Measurements from ENCODE around the gene CCDC190.

Gene CCDC190, protein sequence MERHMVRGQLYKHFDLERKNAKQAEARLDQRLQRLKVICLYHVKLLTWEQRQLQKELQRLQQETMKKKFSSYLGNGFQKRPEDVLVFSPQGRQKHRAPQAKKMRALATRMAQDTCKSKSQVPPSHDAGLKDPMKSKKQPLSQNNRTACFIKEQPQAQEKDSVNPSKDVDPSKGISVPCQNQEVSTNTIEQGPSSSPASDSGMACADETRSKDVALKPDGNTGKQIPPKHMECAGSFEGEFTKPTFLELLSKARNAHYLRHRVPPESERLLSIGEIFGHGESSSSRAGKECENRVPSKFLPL

DNA sequence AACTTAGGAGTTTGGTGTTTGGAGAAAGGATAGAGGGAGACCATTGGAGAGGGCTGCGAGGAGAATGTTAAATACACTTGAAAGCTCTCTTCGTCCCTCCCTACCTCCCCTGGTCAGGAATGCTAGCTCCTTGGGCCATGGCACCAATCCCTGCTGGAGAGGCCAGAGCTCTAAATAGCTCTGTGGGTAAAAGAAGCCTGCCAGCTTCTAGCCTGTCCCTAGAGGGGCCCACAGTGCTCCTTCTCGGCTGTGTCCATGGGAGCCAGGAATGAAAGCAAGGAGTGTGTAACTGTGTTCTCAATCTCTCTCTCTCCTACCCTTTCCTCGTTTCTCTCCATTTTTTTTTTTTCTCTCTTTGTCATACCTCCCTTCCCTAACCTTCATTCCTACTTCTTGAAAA, at the start of gene CCDC190:
CCDC190 (minus strand) TSS at position 75 of the 400 bp plus-strand sequence. CDS start 1,529 bp downstream, outside the sequence.
- no peak within 1 kb of the TSS for H3K9ac ChIP-seq (ENCODE audit: insufficient read length, low read depth)
- H3K36me3 ChIP-seq (ENCODE audit: insufficient read depth, insufficient read length, low read length) = no peaks in the 10 kb centered on the region
- H3K4me1 ChIP-seq (ENCODE audit: insufficient read depth, insufficient read length) = no peaks in the 10 kb centered on the region
- H3K4me3 ChIP-seq (ENCODE audit: insufficient read length, low read depth) = no peak within 1 kb of the TSS
- no peaks in the 10 kb centered on the region for H3K9me3 ChIP-seq (ENCODE audit: insufficient read depth, low read length)
- TF ChIP-seq YY1 (IDR thresholded peaks at IDR 0.05; ENCODE audit: insufficient read depth, insufficient read length) = no peak
- no peak for TF ChIP-seq ZNF274 (IDR thresholded peaks at IDR 0.05; ENCODE audit: low read depth, low read length)
- no peak for TF ChIP-seq SUZ12 (IDR thresholded peaks at IDR 0.05; ENCODE audit: extremely low read depth, insufficient read depth, insufficient read length)
- no peaks in the 10 kb centered on the region for H3K27me3 ChIP-seq (ENCODE audit: insufficient read depth, insufficient read length)
- no peak for DNase-seq (ENCODE audit: low read depth, low spot score)

DNA sequence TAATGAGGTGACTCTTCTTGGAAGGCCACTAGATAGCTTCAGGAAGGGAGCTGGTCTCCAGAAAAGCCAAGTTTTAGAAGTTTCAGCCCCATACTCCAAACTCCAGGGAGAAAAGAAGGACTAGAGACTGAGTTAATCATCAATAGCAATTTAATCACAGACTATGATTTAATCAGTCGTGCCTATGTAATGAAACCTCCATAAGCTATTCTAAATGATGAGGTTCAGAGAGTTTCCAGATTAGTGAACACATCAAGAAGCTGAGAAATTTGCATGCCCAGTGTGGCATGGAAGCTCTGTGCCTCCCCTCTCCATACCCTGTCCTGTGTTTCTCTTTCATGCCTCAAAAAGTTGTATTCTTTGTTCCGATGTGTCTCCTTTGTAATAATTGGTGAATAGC, 49.2 kb upstream of the CCDC190 start:
- Histone ChIP-seq H3K36me3 (ENCODE audit: insufficient read depth, insufficient read length, low read length) (no peaks in the 10 kb centered on the region), H3K9ac (ENCODE audit: insufficient read length, low read depth) (no peak overlapping the region), H3K4me3 (ENCODE audit: insufficient read length, low read depth) (no peak overlapping the region), H3K4me1 (ENCODE audit: insufficient read depth, insufficient read length) (no peaks in the 10 kb centered on the region), H3K9me3 (ENCODE audit: insufficient read depth, low read length) (peaks cover 16% of the 10 kb centered on the region; the same call in 1 of the 2 replicates), H3K27me3 (ENCODE audit: insufficient read depth, insufficient read length) (no peaks in the 10 kb centered on the region)
- DNase-seq (ENCODE audit: low read depth, low spot score) = no peak
- TF ChIP-seq ZNF274 (IDR thresholded peaks at IDR 0.05; ENCODE audit: low read depth, low read length) (no peak), YY1 (IDR thresholded peaks at IDR 0.05; ENCODE audit: insufficient read depth, insufficient read length) (no peak), SUZ12 (IDR thresholded peaks at IDR 0.05; ENCODE audit: extremely low read depth, insufficient read depth, insufficient read length) (no peak)

DNA sequence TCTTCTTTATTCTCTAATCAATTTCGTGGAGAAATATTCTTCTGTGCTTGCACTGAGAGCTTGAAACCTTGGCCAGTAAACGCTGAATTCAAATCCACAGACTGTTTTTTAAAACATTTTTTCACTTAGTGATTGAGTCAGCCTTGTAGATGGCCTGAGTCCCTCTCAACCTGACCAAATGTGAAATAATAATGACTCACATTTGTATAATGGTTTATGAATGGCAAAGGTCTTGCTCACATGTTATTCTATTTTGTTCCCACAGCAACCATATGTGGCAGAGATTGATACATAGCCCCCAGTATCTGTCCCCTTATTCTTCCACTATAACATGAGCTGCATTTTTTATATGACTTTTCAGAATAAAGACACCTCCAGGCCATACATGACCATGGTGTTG, 47.8 kb upstream of the CCDC190 start:
- no peak for DNase-seq (ENCODE audit: low read depth, low spot score)
- no peak overlapping the region for H3K4me3 ChIP-seq (ENCODE audit: insufficient read length, low read depth)
- no peak for TF ChIP-seq ZNF274 (IDR thresholded peaks at IDR 0.05; ENCODE audit: low read depth, low read length)
- TF ChIP-seq YY1 (IDR thresholded peaks at IDR 0.05; ENCODE audit: insufficient read depth, insufficient read length) = no peak
- TF ChIP-seq SUZ12 (IDR thresholded peaks at IDR 0.05; ENCODE audit: extremely low read depth, insufficient read depth, insufficient read length) = no peak

DNA sequence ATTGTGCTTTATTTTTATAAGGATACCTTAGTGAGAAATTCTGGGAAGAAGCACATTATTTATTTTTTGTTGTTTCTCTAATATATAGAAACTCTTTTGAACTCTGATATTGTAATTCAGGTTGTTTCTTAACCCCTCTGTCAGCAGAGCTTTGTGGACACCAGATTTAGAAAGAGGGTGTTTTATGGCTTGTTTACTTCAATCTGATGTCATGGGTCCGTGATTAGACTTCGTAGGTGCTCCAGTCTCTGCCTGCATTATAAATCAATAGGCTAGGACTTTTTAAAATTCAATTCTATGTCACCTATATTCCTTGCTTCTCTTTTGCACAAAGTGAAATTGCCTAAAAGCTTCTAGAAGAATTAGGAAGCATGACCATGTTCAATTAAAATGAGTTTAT, 47.3 kb upstream of the CCDC190 start:
- no peak overlapping the region for H3K4me3 ChIP-seq (ENCODE audit: insufficient read length, low read depth)

More for the DNA sequence above, 47.8 kb upstream of the CCDC190 start:
- H3K4me1 ChIP-seq (ENCODE audit: insufficient read depth, insufficient read length) = no peaks in the 10 kb centered on the region
- H3K36me3 ChIP-seq (ENCODE audit: insufficient read depth, insufficient read length, low read length) = no peaks in the 10 kb centered on the region
- H3K27me3 ChIP-seq (ENCODE audit: insufficient read depth, insufficient read length) = no peaks in the 10 kb centered on the region
- peaks cover 16% of the 10 kb centered on the region; the same call in 1 of the 2 replicates for H3K9me3 ChIP-seq (ENCODE audit: insufficient read depth, low read length)
- no peak overlapping the region for H3K9ac ChIP-seq (ENCODE audit: insufficient read length, low read depth)

DNA sequence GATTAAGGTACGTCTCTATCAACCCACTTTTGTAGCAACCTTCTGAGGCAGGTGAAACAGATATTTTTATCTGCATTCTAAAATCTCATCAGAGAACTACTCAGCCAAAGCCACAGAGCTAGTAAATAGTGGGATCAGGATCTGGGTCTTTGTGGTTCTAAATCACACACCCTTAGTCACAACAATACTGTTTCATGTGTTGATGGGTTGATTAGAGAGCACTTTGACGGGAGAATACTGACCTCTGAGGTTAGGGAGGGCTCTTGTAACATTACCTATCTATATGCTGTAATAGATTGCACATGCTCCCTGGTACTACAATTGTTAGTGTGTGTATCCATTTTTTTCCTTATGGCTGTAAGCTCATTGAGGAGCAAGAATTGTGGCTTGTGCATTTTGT, 45.5 kb upstream of the CCDC190 start:
- 0 out of 2 replicates have a peak, but pooled peaks cover 2% of the 10 kb centered on the region for H3K9me3 ChIP-seq (ENCODE audit: insufficient read depth, low read length)
- DNase-seq (ENCODE audit: low read depth, low spot score) = no peak
- no peaks in the 10 kb centered on the region for H3K27me3 ChIP-seq (ENCODE audit: insufficient read depth, insufficient read length)
- H3K36me3 ChIP-seq (ENCODE audit: insufficient read depth, insufficient read length, low read length) = no peaks in the 10 kb centered on the region
- H3K4me3 ChIP-seq (ENCODE audit: insufficient read length, low read depth) = no peak overlapping the region
- TF ChIP-seq YY1 (IDR thresholded peaks at IDR 0.05; ENCODE audit: insufficient read depth, insufficient read length) = no peak
- no peak for TF ChIP-seq SUZ12 (IDR thresholded peaks at IDR 0.05; ENCODE audit: extremely low read depth, insufficient read depth, insufficient read length)
- no peak for TF ChIP-seq ZNF274 (IDR thresholded peaks at IDR 0.05; ENCODE audit: low read depth, low read length)
- H3K9ac ChIP-seq (ENCODE audit: insufficient read length, low read depth) = no peak overlapping the region
- no peaks in the 10 kb centered on the region for H3K4me1 ChIP-seq (ENCODE audit: insufficient read depth, insufficient read length)

More for the DNA sequence above, 47.3 kb upstream of the CCDC190 start:
- peaks cover 16% of the 10 kb centered on the region; the same call in 1 of the 2 replicates for H3K9me3 ChIP-seq (ENCODE audit: insufficient read depth, low read length)
- no peak for DNase-seq (ENCODE audit: low read depth, low spot score)
- no peaks in the 10 kb centered on the region for H3K27me3 ChIP-seq (ENCODE audit: insufficient read depth, insufficient read length)
- H3K36me3 ChIP-seq (ENCODE audit: insufficient read depth, insufficient read length, low read length) = no peaks in the 10 kb centered on the region
- H3K4me1 ChIP-seq (ENCODE audit: insufficient read depth, insufficient read length) = no peaks in the 10 kb centered on the region
- no peak overlapping the region for H3K9ac ChIP-seq (ENCODE audit: insufficient read length, low read depth)
- TF ChIP-seq YY1 (IDR thresholded peaks at IDR 0.05; ENCODE audit: insufficient read depth, insufficient read length) = no peak
- no peak for TF ChIP-seq SUZ12 (IDR thresholded peaks at IDR 0.05; ENCODE audit: extremely low read depth, insufficient read depth, insufficient read length)
- TF ChIP-seq ZNF274 (IDR thresholded peaks at IDR 0.05; ENCODE audit: low read depth, low read length) = no peak

DNA sequence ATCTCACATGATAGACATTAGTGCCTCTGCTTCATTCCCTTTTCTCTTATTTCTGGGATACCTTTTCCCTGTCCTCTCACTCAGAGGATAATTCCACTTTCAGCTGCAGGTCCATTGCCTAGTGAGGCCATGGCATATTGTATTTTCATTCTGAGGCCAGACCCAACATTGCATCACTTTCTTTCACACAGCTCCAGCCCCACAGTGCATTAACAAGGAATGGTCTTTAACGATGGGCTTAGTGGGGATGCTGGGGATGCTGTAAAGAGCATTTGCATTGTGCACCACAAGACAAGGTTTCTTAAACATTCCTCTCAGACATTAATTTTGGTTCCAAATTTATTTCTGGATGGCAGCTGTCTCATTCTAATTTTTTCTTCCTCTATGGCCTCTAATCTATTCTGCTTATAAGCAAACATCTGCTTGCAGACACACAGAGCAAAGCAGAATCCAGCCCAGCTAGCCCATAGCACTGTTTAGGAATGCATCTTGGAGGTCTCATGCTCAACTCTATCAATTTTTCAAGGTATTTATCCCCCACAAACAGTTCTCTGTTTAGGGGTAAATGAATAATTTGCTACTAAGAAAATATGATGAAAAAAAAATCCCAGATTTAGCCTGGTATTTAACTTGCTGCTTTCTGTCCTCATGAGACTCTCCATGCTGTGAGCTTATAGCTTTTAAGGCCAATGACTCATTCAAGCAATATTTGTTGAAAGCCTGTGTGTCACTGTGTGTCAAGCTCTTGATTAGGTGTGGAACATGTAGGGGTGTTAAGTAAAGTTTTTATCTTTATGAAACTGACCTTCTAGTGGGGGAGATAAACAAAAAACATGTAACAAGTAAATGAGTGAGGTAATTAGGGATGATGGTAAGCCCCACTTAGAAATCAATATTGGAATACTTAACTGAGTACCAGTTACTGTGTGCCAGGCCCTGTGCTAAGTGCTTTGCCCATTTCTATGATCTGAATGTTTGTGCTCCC, 44.5 kb upstream of the CCDC190 start:
- Histone ChIP-seq H3K9ac (ENCODE audit: insufficient read length, low read depth) (no peak overlapping the region), H3K36me3 (ENCODE audit: insufficient read depth, insufficient read length, low read length) (no peaks in the 10 kb centered on the region), H3K4me1 (ENCODE audit: insufficient read depth, insufficient read length) (no peaks in the 10 kb centered on the region), H3K4me3 (ENCODE audit: insufficient read length, low read depth) (no peak overlapping the region), H3K27me3 (ENCODE audit: insufficient read depth, insufficient read length) (no peaks in the 10 kb centered on the region), H3K9me3 (ENCODE audit: insufficient read depth, low read length) (no peaks in the 10 kb centered on the region)
- DNase-seq (ENCODE audit: low read depth, low spot score) = no peak
- TF ChIP-seq SUZ12 (IDR thresholded peaks at IDR 0.05; ENCODE audit: extremely low read depth, insufficient read depth, insufficient read length) (no peak), YY1 (IDR thresholded peaks at IDR 0.05; ENCODE audit: insufficient read depth, insufficient read length) (no peak), ZNF274 (IDR thresholded peaks at IDR 0.05; ENCODE audit: low read depth, low read length) (no peak)

DNA sequence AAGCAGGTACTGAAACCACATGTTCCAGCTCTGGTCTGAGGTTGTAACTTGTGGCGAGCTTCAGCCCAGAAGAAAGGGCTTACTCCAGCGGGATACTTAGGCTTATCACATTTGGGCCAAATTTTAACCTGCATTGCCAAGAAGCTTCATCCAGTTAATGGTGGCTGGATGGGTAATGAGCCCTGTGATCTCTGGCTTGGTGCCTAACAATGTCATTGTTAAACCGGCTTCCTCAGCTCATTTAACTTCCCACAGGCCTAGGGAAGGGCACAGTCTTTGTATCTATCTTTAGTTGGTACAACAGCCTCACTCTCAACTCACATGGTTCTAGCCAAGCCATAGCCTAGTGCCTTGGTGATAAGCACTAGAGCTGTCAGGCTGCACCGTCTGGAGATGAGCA, 43.6 kb upstream of the CCDC190 start:
- Histone ChIP-seq H3K9me3 (ENCODE audit: insufficient read depth, low read length) (no peaks in the 10 kb centered on the region), H3K4me3 (ENCODE audit: insufficient read length, low read depth) (no peak overlapping the region), H3K36me3 (ENCODE audit: insufficient read depth, insufficient read length, low read length) (no peaks in the 10 kb centered on the region), H3K27me3 (ENCODE audit: insufficient read depth, insufficient read length) (no peaks in the 10 kb centered on the region), H3K4me1 (ENCODE audit: insufficient read depth, insufficient read length) (no peaks in the 10 kb centered on the region), H3K9ac (ENCODE audit: insufficient read length, low read depth) (no peak overlapping the region)
- TF ChIP-seq ZNF274 (IDR thresholded peaks at IDR 0.05; ENCODE audit: low read depth, low read length) (no peak), SUZ12 (IDR thresholded peaks at IDR 0.05; ENCODE audit: extremely low read depth, insufficient read depth, insufficient read length) (no peak), YY1 (IDR thresholded peaks at IDR 0.05; ENCODE audit: insufficient read depth, insufficient read length) (no peak)
- no peak for DNase-seq (ENCODE audit: low read depth, low spot score)
